Measurements from ENCODE around the gene IFI16.
"Not testable (repeated sequence)": the region's sequence is repeated elsewhere in the genome, so short reads cannot be mapped to it uniquely, and the experiment has no call there.

IFI16 gene

DNA sequence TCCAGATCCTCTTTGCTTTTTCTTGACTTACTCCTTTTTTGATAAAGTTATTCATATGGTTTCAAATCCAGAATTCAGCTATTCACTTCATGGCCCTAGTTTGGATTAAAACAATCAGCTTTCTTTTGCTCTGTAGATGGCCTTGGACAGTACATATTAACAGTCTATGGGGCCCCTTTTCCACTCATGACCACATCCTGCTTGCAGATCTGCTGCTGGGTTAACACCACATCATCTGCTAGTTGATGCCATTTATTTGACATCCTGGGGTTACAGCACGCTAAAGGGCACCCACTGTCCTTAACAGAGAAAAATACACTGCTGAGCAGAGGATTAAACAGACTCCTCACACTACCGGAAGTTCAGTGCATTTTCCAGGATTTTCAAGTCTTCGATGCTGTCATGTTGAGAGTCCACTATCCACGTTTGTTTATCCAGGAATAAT lies 941 bp upstream of the IFI16 start:
- no peak for DNase-seq (ENCODE audit: low read depth)

- DNase-seq (ENCODE audit: low read depth), result no peak
These were observed 420 bp upstream of the IFI16 start for GRCh38 chr1:159009287-159009686.

GRCh38 chr1:159010391-159010790 lies 684 bp downstream of the IFI16 start:
- DNase-seq (ENCODE audit: low read depth), result no peak

DNA sequence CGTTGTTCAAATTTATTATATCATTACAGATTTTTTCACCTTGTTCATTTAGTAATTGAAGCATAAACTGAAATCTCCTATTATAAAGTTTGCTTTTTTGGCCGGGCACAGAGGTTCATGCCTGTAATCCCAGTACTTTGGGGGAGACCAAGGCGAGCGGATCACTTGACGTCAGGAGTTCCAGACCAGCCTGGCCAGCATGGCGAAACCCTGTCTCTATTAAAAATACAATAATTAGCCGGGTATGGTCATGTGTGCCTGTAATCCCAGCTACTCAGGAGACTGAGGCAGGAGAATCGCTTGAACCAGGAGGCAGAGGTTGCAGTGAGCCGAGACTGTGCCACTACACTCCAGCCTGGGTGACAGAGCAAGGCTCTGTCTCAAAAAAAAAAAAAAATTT lies 1.3 kb downstream of the IFI16 start:
- DNase-seq (ENCODE audit: low read depth), result not testable (repeated sequence)

DNA sequence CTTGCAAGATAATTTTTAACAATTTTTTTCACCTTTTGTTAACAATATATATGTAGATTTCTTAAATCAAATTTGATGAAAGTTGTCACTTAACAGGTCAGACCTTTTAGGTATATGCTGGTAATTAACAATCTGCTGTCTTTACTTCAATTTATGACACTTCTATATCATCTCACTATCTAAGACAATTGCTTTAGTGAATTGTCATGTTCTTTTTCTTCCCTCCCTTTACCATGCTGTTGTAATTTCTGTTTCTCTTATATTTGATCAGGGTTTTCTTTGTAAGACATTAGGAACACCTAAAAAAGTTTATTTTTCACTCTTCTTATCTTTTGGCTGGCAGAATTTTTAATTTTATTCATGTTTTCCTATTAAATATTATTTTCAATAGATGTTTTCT lies 2.0 kb downstream of the IFI16 start:
- no peak for DNase-seq (ENCODE audit: low read depth)

GRCh38 chr1:159012495-159012894 lies 2.8 kb downstream of the IFI16 start:
- DNase-seq (ENCODE audit: low read depth), result no peak

- no peak for DNase-seq (ENCODE audit: low read depth)
These were observed 4.4 kb downstream of the IFI16 start for GRCh38 chr1:159014003-159014571.

DNA sequence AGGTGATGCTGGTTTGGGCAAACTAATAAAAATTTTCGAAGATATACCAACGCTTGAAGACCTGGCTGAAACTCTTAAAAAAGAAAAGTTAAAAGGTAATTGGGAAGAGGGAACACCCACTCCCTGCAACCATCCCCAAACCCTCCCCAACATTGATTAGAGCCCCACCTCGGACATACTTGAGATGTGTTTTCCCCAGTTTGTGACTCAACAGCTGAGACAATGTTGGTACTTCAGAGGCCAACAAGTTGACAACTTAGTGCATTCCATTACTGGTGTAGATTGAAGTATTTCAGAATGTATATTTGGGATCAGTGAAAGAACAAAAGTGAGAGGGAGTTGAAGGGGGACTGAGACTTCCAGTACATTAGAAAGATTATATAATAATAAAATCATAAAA lies 5.1 kb downstream of the IFI16 start:
- no peak for DNase-seq (ENCODE audit: low read depth)

DNA sequence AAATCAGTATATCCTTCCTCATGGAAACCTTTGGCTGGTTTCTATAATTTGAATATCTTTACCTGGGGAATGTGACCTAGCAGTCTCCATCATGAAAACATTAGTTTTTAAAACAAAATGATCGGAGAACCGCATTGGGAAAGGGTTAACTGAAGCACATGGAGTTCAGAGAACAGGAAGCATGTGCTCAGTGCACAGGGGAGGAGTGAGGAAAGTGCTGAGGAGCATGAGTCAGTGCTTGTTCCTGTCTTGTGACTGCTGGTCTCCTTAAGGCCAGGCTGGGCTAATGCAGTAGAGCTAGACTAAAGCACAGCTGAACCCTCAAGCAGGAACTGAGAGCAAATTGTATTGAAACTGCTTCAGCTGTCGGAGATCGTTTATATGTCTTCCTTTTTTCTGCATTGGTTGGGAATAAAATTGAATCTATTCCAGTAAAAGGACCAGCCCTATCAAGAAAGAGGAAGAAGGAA lies 5.8 kb downstream of the IFI16 start:
- no peak for DNase-seq (ENCODE audit: low read depth)

GRCh38 chr1:159023723-159024122 lies 14.0 kb downstream of the IFI16 start:
- DNase-seq (ENCODE audit: low read depth), result no peak

- no peak for DNase-seq (ENCODE audit: low read depth)
These were observed 15.3 kb downstream of the IFI16 start for GRCh38 chr1:159025043-159025442.

DNA sequence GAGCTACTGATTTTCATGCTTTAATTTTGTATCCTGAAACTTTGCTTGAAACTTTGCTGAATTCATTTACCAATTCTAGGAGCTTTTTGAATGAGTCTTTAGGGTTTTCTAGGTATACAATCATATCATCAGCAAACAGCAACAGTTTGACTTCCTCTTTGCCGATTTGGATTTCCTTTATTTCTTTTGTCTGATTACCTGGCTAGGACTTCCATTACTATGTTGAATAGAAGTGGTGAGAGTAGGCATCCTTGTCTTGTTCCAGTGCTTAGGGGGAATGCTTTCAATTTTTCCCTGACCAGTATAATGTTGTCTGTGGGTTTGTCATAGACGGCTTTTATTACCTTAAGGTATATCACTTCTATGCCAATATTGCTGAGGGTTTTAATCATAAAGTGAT lies 17.1 kb downstream of the IFI16 start:
- DNase-seq (ENCODE audit: low read depth), result not testable (repeated sequence)

GRCh38 chr1:159030311-159030710 lies 20.6 kb downstream of the IFI16 start:
- DNase-seq (ENCODE audit: low read depth), result no peak

GRCh38 chr1:159030877-159031447 lies 21.3 kb downstream of the IFI16 start:
- no peak for DNase-seq (ENCODE audit: low read depth)

- no peak for DNase-seq (ENCODE audit: low read depth)
These were observed 30.5 kb downstream of the IFI16 start for GRCh38 chr1:159040206-159040605.

DNA sequence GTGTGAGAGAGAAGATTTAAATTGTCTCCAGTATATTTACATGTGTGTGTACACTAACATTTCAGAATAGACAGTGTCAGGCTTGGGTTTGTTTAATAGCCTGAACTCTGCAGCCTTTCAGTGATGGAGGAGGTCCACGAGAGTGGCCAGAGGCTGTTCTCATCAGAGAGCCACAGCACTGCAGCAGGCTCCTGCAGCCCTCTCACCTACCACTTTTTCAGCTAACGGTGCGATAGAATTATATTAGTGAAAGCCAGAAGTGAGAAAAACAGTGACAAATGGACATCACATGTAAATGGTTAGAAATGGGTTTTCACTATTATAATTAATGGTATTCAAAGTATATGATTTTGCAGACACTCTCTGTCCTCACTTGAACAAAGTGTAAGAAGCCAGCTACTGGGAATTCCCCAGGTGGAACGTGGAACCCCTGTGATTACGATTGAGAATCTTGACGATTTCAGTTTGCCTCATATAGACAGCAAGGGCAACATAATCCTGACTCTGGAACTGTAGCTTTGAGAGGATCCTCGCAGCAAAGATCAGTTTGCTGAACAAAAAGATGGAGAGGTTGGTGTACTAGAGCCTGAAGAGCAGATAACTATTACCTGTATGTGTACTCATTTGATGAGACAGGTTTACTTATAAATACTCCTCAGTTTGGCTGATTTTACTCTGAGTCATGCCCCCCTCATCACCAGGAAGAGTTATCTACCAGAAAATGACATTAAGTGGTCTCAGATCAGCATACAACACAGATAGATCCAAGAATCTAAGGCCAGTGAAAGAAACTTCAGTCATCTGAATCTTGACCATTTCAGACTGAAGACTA lies 31.4 kb downstream of the IFI16 start:
- DNase-seq (ENCODE audit: low read depth), result no peak

GRCh38 chr1:159046486-159046885 lies 36.8 kb downstream of the IFI16 start:
- not testable (repeated sequence) for DNase-seq (ENCODE audit: low read depth)

GRCh38 chr1:159051436-159051835 lies 41.7 kb downstream of the IFI16 start:
- no peak for DNase-seq (ENCODE audit: low read depth)

DNA sequence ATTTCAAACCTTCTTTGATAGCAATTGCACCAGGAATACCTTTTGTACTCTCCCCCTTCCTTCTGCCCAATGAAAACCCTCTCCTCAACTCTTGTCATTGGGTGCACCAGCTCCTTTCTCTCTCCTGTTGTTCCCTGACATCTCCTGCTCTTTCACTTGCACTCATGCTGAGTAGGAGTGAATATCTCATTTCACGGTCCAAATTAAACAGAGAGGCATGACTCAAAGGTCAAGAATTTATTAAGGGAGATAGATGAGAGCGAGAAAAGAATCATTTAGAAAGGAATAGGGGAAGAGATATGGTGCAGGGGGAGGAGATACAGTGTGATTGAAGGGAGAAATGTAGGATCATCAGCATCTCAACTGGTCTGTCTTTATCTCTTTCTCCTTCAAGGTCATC lies 44.7 kb downstream of the IFI16 start:
- no peak for DNase-seq (ENCODE audit: low read depth)

- DNase-seq (ENCODE audit: low read depth), result no peak
These were observed 45.5 kb downstream of the IFI16 start for GRCh38 chr1:159055181-159055641.

DNA sequence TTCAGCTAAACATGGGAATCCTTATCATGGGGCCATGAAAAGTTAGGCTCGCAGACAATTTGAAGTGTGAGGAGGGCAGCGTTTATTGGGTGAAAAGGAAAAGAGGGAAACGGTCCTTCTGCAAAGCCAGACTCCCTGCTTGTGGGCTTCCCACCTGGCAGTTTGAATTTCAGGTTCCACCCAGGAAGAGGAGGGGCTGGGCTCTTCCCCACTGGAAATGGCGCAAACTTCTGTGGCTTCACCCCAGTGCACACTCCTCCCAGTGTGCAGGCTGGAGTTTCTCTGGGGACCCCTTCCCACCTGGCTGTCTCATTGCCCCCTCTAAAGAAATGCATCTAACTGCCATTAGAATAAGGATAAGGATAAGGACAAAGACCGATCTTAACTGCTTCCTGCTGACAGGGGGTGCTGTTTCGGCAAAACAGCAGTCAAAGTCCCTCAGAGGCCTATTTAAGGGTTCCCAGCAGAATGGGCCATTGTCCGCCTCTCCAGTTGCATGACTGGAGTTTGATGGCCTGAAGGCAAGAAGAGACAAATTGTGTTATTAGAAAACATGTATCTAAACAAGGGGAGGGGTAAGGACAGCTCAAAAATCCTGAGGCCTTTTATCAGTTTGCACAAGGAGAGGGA lies 46.5 kb downstream of the IFI16 start:
- DNase-seq (ENCODE audit: low read depth), result no peak

DNA sequence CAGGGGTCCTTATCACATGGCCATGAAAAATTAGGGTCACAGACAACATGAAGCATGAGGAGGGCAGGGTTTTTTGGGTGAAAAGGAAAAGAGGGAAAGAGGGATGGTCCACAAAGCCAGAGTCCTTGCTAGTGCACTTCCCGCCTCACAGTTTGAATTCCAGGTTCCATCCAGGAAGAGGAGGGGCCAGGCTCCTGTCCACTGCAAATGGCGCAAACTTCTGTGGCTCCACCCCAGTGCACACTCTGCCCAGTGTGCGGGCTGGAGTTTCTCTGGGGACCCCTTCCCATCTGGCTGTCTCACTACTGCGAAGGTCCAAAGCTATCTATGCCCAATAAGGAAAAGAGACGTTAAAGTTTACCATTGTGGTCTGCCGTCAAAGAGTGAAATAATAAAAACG lies 49.0 kb downstream of the IFI16 start:
- no peak for DNase-seq (ENCODE audit: low read depth)

DNA sequence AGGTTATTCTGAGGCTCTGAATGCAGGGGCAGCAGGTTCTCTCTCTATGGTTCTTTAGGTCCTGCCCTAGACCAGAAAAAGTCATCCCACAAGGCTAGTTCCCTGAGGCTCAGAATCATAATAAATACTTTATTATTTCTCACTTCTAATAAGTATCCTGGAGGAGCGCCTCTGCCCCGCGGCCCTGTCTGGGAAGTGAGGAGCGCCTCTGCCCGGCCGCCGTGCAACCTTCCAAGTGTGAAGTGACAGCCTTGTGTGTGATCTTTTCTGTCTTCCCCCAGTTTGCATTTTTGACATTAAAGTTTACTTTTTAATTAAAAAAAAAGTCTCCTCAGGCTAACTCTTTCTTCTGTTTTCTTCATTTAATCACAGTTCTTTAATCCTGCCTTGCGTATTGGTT lies 55.4 kb downstream of the IFI16 start:
- DNase-seq (ENCODE audit: low read depth), result no peak

All from stimulated activated CD8-positive, alpha-beta memory T cell treated with anti-CD3 and anti-CD28 coated beads, Interleukin-15, amount 100 ng/mL, for 24 hours (primary cell).